GM23338 (cell line): ENCODE results near the gene NDUFA3. TPM values are rescaled to one million over a fixed set of nuclear protein-coding genes. Genes with fewer than 3 reads are reported as not detected.

Experiments
- ATAC-seq: fragments of 200-7000 bp; cut with Tn5 transposase; 3 replicates; pipeline ENCODE4 v1.9.1; 2020
- DNase-seq: peaks from one replicate; pipeline ENCODE4 v3.0.0-alpha.2; 2015; ENCODE audit warnings: low spot score
- H2AFZ ChIP-seq: fragments of 200-600 bp; sonication (generic); 2 replicates; pipeline ENCODE4 v1.8.0; 2016; ENCODE audit warnings: antibody characterized with exemption, mild to moderate bottlenecking, moderate library complexity
- H3F3A ChIP-seq: fragments of 200-600 bp; sonication (generic); replicated peaks from 2 replicates; pipeline ENCODE4 v1.8.0; 2017; ENCODE audit warnings: antibody characterized with exemption, mixed run types, low read depth
- H3K27ac ChIP-seq: fragments of 200-600 bp; sonication (generic); 2 replicates; pipeline ENCODE4 v1.6.1; 2016; ENCODE audit warnings: low read depth
- H3K27me3 ChIP-seq: fragments of 200-600 bp; sonication (generic); 2 replicates; pipeline ENCODE4 v1.8.0; 2016; ENCODE audit warnings: mild to moderate bottlenecking, mixed run types, moderate library complexity; ENCODE audit not compliant: insufficient read depth
- H3K36me3 ChIP-seq: fragments of 200-600 bp; sonication (generic); 2 replicates; pipeline ENCODE4 v1.8.0; 2016; ENCODE audit warnings: mild to moderate bottlenecking; ENCODE audit not compliant: insufficient read depth
- H3K4me1 ChIP-seq: fragments of 200-600 bp; sonication (generic); 2 replicates; pipeline ENCODE4 v1.8.0; 2016; ENCODE audit warnings: mild to moderate bottlenecking, moderate library complexity; ENCODE audit not compliant: insufficient read depth
- H3K4me2 ChIP-seq: fragments of 200-600 bp; sonication (generic); 2 replicates; pipeline ENCODE4 v1.7.1; 2017; ENCODE audit warnings: mixed run types
- H3K4me3 ChIP-seq: fragments of 200-600 bp; sonication (generic); 2 replicates; pipeline ENCODE4 v1.6.1; 2016; ENCODE audit warnings: mixed run types
- H3K79me2 ChIP-seq: fragments of 200-600 bp; sonication (generic); replicated peaks from 2 replicates; pipeline ENCODE4 v1.8.0; 2017; ENCODE audit warnings: mild to moderate bottlenecking; ENCODE audit not compliant: insufficient read depth
- H3K9me2 ChIP-seq: fragments of 200-600 bp; sonication (generic); 2 replicates; pipeline ENCODE4 v1.8.0; 2017; ENCODE audit not compliant: insufficient read depth
- H4K20me1 ChIP-seq: fragments of 200-600 bp; sonication (generic); replicated peaks from 2 replicates; pipeline ENCODE4 v1.8.0; 2017; ENCODE audit warnings: mild to moderate bottlenecking; ENCODE audit not compliant: insufficient read depth
- H3K27ac Mint-ChIP-seq: 2 replicates; pipeline ENCODE4 v1.8.0; 2020; ENCODE audit warnings: inconsistent platforms, mild to moderate bottlenecking, moderate library complexity, mixed read lengths
- H3K27me3 Mint-ChIP-seq: 3 replicates; pipeline ENCODE4 v1.8.0; 2022; ENCODE audit warnings: low read depth, mild to moderate bottlenecking, moderate library complexity, mixed read lengths, inconsistent platforms; ENCODE audit not compliant: insufficient read depth, poor library complexity
- H3K36me3 Mint-ChIP-seq: 3 replicates; pipeline ENCODE4 v1.8.0; 2021; ENCODE audit warnings: low read depth, mild to moderate bottlenecking, inconsistent platforms, moderate library complexity, mixed read lengths
- H3K4me1 Mint-ChIP-seq: 3 replicates; pipeline ENCODE4 v1.8.0; 2020; ENCODE audit warnings: mild to moderate bottlenecking, inconsistent platforms, mixed read lengths
- H3K4me3 Mint-ChIP-seq: 3 replicates; pipeline ENCODE4 v1.8.0; 2021; ENCODE audit warnings: moderate library complexity, mild to moderate bottlenecking, inconsistent platforms, mixed read lengths
- H3K9me3 Mint-ChIP-seq: 3 replicates; pipeline ENCODE4 v1.8.0; 2020; ENCODE audit warnings: moderate library complexity, mild to moderate bottlenecking, inconsistent platforms, mixed read lengths
- CREB1 ChIP-seq: fragments of 250-450 bp; sonication (Bioruptor Pico); IDR thresholded peaks from 2 replicates; pipeline ENCODE4 v1.5.0; 2020; ENCODE audit warnings: low read depth, mild to moderate bottlenecking, moderate library complexity
- EZH2 ChIP-seq: fragments of 200-600 bp; sonication (generic); IDR thresholded peaks from one replicate; pipeline ENCODE4 v1.8.0; 2017; ENCODE audit warnings: antibody characterized with exemption, mild to moderate bottlenecking, low read depth; ENCODE audit not compliant: unreplicated experiment
- EZH2phosphoT487 ChIP-seq: fragments of 200-600 bp; sonication (generic); IDR thresholded peaks from one replicate; pipeline ENCODE4 v1.8.1; 2018; ENCODE audit warnings: antibody characterized with exemption; ENCODE audit not compliant: unreplicated experiment
- JUNB ChIP-seq: IDR thresholded peaks from one replicate; pipeline ENCODE4 v1.6.1; 2016; ENCODE audit warnings: antibody characterized with exemption; ENCODE audit not compliant: unreplicated experiment
- NANOG ChIP-seq: IDR thresholded peaks from 2 replicates; pipeline ENCODE4 v1.6.1; 2016; ENCODE audit warnings: antibody characterized with exemption, borderline replicate concordance
- POLR2AphosphoS5 ChIP-seq: IDR thresholded peaks from 2 replicates; pipeline ENCODE4 v1.6.1; 2016; ENCODE audit warnings: antibody characterized with exemption, low read depth
- STAT1 ChIP-seq: IDR thresholded peaks from one replicate; pipeline ENCODE4 v1.6.1; 2016; ENCODE audit warnings: antibody characterized with exemption; ENCODE audit not compliant: unreplicated experiment
- ZNF114 ChIP-seq: fragments of 250-450 bp; sonication (Bioruptor Pico); IDR thresholded peaks from 2 replicates; pipeline ENCODE4 v1.5.0; 2020; ENCODE audit warnings: mild to moderate bottlenecking, moderate library complexity
- ZNF331 ChIP-seq: fragments of 250-450 bp; sonication (Bioruptor Pico); IDR thresholded peaks from 2 replicates; pipeline ENCODE4 v1.5.0; 2020; ENCODE audit warnings: low read depth, mild to moderate bottlenecking, moderate library complexity
- long read RNA-seq: library from polyadenylated mRNA; unstranded; transcript quantifications from one replicate; pipeline ENCODE4 v2.0.0, GENCODE V29; 2020; ENCODE audit not compliant: unreplicated experiment
- polyA plus RNA-seq: library from polyadenylated mRNA; unstranded; fragments of >200 nt; fragmentation: Nextera tagmentation; extraction: Ambion mirVana; gene quantifications from 2 replicates; pipeline ENCODE4 v1.2.1, GENCODE V29; 2016
- total RNA-seq: library from RNA; depleted of rRNA; stranded (reverse); fragments of >200 nt; shearing (Covaris generic); gene quantifications from 2 replicates; pipeline ENCODE4 v1.2.3, GENCODE V29; 2014; rRNA removed
- TF ChIP-seq, protein P1 (sequence below): IDR thresholded peaks from one replicate; pipeline ENCODE4 v1.6.1; 2018; ENCODE audit warnings: antibody characterized with exemption; ENCODE audit not compliant: unreplicated experiment
- TF ChIP-seq, protein P2 (sequence below): IDR thresholded peaks from 2 replicates; pipeline ENCODE4 v1.6.1; 2016; ENCODE audit warnings: antibody characterized with exemption
- TF ChIP-seq, protein P3 (sequence below): fragments of 250-450 bp; sonication (Bioruptor Pico); IDR thresholded peaks from 2 replicates; pipeline ENCODE4 v1.5.0; 2020; ENCODE audit warnings: mild to moderate bottlenecking, moderate library complexity

Gene NDUFA3
- total RNA-seq (27.6 and 28.4 TPM in 2 replicates), polyA plus RNA-seq (691 and 851 TPM in 2 replicates)
- long read RNA-seq, transcript NDUFA3-202 (5 exons, 435 nt): minor isoform, 5 of 159 reads
- long read RNA-seq, transcript NDUFA3-214 (4 exons, 963 nt): major isoform, 122 of 159 reads
- long read RNA-seq, transcript NDUFA3-213 (3 exons, 541 nt): minor isoform, 17 of 159 reads
- long read RNA-seq, partial matches to known transcripts: 3 of 159 reads
- long read RNA-seq, other reads (novel, unspliced or antisense): 7 of 159 reads

DNA sequence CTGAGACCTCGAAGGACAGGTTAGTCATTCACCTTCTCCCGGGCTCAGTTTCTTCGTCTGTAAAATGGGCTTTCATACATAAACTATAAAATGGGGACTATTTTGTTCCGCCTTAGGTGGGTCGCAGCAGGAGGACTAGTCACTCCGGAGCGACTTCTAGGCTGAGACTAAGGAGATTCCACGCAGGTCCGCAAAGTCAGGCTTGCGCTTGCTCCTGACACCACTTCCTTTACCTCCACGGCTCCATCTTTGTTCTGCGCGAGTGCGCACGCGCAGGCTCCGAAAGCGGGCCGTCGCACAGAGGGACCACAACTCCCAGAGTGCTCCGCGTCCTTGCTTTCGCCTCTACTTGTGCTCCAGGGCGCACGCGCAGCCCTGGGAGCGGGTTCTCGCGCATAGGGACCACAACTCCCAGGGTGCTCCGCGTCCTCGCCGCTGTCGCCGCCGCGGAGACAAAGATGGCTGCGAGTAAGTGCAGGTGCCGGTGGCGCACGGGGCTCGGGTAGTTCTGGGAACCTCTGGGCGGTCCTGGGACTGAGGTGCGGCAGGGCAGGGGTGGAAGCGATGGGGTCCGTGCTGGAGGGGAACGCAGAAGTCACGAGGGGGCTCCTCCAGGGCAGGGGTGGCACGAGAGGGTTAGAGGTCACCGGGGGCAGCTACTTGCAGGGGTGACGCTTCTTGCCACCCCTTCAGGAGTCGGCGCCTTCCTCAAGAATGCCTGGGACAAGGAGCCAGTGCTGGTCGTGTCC lies at the start of gene NDUFA3:
NDUFA3 (plus strand) TSS at position 435 of the 749 bp plus-strand sequence; CDS start at position 459, 24 bp downstream.
- Histone ChIP-seq H3K4me3 (peak within 1 kb of the TSS; percentile 73), H3F3A (no peaks in the 10 kb centered on the region), H4K20me1 (peaks cover 4% of the 10 kb centered on the region; the same call in 1 of the 2 replicates), H2AFZ (0 out of 2 replicates have a peak within 1 kb of the TSS, but pooled peaks have one; percentile 9), H3K4me1 (peaks cover 5% of the 10 kb centered on the region; the same call in 1 of the 2 replicates), H3K4me2 (peak within 1 kb of the TSS; percentile 99), H3K27me3 (peaks cover 5% of the 10 kb centered on the region; the same call in 1 of the 2 replicates), H3K79me2 (peaks cover 22% of the 10 kb centered on the region), H3K27ac (peak within 1 kb of the TSS; percentile 86), H3K9me2 (no peaks in the 10 kb centered on the region), H3K36me3 (no peaks in the 10 kb centered on the region; the same call in 1 of the 2 replicates)
- Mint-ChIP-seq H3K36me3 (peaks cover 24% of the 10 kb centered on the region), H3K27ac (peak within 1 kb of the TSS; percentile 98), H3K4me1 (peaks cover 10% of the 10 kb centered on the region), H3K27me3 (peaks cover 17% of the 10 kb centered on the region), H3K9me3 (no peaks in the 10 kb centered on the region; the same call in 1 of the 3 replicates), H3K4me3 (peak within 1 kb of the TSS; percentile 99)
- ATAC-seq (peak; percentile 95), DNase-seq (peak; percentile 99)
- TF ChIP-seq STAT1 (no peak), ZNF331 (CRISPR knock-in tag) (no peak), EZH2phosphoT487 (no peak), POLR2AphosphoS5 (peak; percentile 91), ZNF114 (no peak), EZH2 (no peak), NANOG (no peak), CREB1 (CRISPR knock-in tag) (peak; percentile 74), JUNB (no peak)
- TF ChIP-seq, protein P1, sequence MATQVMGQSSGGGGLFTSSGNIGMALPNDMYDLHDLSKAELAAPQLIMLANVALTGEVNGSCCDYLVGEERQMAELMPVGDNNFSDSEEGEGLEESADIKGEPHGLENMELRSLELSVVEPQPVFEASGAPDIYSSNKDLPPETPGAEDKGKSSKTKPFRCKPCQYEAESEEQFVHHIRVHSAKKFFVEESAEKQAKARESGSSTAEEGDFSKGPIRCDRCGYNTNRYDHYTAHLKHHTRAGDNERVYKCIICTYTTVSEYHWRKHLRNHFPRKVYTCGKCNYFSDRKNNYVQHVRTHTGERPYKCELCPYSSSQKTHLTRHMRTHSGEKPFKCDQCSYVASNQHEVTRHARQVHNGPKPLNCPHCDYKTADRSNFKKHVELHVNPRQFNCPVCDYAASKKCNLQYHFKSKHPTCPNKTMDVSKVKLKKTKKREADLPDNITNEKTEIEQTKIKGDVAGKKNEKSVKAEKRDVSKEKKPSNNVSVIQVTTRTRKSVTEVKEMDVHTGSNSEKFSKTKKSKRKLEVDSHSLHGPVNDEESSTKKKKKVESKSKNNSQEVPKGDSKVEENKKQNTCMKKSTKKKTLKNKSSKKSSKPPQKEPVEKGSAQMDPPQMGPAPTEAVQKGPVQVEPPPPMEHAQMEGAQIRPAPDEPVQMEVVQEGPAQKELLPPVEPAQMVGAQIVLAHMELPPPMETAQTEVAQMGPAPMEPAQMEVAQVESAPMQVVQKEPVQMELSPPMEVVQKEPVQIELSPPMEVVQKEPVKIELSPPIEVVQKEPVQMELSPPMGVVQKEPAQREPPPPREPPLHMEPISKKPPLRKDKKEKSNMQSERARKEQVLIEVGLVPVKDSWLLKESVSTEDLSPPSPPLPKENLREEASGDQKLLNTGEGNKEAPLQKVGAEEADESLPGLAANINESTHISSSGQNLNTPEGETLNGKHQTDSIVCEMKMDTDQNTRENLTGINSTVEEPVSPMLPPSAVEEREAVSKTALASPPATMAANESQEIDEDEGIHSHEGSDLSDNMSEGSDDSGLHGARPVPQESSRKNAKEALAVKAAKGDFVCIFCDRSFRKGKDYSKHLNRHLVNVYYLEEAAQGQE: no peak
- TF ChIP-seq, protein P2, sequence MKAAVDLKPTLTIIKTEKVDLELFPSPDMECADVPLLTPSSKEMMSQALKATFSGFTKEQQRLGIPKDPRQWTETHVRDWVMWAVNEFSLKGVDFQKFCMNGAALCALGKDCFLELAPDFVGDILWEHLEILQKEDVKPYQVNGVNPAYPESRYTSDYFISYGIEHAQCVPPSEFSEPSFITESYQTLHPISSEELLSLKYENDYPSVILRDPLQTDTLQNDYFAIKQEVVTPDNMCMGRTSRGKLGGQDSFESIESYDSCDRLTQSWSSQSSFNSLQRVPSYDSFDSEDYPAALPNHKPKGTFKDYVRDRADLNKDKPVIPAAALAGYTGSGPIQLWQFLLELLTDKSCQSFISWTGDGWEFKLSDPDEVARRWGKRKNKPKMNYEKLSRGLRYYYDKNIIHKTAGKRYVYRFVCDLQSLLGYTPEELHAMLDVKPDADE: peak; percentile 98
- TF ChIP-seq, protein P3, sequence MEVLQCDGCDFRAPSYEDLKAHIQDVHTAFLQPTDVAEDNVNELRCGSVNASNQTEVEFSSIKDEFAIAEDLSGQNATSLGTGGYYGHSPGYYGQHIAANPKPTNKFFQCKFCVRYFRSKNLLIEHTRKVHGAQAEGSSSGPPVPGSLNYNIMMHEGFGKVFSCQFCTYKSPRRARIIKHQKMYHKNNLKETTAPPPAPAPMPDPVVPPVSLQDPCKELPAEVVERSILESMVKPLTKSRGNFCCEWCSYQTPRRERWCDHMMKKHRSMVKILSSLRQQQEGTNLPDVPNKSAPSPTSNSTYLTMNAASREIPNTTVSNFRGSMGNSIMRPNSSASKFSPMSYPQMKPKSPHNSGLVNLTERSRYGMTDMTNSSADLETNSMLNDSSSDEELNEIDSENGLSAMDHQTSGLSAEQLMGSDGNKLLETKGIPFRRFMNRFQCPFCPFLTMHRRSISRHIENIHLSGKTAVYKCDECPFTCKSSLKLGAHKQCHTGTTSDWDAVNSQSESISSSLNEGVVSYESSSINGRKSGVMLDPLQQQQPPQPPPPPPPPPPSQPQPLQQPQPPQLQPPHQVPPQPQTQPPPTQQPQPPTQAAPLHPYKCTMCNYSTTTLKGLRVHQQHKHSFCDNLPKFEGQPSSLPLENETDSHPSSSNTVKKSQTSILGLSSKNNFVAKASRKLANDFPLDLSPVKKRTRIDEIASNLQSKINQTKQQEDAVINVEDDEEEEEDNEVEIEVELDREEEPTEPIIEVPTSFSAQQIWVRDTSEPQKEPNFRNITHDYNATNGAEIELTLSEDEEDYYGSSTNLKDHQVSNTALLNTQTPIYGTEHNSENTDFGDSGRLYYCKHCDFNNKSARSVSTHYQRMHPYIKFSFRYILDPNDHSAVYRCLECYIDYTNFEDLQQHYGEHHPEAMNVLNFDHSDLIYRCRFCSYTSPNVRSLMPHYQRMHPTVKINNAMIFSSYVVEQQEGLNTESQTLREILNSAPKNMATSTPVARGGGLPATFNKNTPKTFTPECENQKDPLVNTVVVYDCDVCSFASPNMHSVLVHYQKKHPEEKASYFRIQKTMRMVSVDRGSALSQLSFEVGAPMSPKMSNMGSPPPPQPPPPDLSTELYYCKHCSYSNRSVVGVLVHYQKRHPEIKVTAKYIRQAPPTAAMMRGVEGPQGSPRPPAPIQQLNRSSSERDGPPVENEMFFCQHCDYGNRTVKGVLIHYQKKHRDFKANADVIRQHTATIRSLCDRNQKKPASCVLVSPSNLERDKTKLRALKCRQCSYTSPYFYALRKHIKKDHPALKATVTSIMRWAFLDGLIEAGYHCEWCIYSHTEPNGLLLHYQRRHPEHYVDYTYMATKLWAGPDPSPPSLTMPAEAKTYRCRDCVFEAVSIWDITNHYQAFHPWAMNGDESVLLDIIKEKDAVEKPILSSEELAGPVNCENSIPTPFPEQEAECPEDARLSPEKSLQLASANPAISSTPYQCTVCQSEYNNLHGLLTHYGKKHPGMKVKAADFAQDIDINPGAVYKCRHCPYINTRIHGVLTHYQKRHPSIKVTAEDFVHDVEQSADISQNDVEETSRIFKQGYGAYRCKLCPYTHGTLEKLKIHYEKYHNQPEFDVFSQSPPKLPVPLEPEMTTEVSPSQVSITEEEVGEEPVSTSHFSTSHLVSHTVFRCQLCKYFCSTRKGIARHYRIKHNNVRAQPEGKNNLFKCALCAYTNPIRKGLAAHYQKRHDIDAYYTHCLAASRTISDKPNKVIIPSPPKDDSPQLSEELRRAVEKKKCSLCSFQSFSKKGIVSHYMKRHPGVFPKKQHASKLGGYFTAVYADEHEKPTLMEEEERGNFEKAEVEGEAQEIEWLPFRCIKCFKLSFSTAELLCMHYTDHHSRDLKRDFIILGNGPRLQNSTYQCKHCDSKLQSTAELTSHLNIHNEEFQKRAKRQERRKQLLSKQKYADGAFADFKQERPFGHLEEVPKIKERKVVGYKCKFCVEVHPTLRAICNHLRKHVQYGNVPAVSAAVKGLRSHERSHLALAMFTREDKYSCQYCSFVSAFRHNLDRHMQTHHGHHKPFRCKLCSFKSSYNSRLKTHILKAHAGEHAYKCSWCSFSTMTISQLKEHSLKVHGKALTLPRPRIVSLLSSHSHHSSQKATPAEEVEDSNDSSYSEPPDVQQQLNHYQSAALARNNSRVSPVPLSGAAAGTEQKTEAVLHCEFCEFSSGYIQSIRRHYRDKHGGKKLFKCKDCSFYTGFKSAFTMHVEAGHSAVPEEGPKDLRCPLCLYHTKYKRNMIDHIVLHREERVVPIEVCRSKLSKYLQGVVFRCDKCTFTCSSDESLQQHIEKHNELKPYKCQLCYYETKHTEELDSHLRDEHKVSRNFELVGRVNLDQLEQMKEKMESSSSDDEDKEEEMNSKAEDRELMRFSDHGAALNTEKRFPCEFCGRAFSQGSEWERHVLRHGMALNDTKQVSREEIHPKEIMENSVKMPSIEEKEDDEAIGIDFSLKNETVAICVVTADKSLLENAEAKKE (CRISPR knock-in tag): no peak
